NT2/D1 (cell line): Measurements from ENCODE around the gene OPCML.

Experiments used
- DNase-seq: peaks from one replicate; pipeline ENCODE4 v3.0.0-alpha.2; 2011; ENCODE audit warnings: low read depth, low spot score
- H3K27me3 ChIP-seq: 2 replicates; pipeline ENCODE4 v1.6.0; 2011; ENCODE audit warnings: mild to moderate bottlenecking; ENCODE audit not compliant: insufficient read length, insufficient read depth
- H3K36me3 ChIP-seq: 2 replicates; pipeline ENCODE4 v1.6.1; 2011; ENCODE audit warnings: mild to moderate bottlenecking, low read length, mixed read lengths; ENCODE audit not compliant: insufficient read depth, insufficient read length
- H3K4me1 ChIP-seq: 2 replicates; pipeline ENCODE4 v1.5.1; 2011; ENCODE audit not compliant: insufficient read depth, insufficient read length
- H3K4me3 ChIP-seq: 2 replicates; pipeline ENCODE4 v1.5.1; 2011; ENCODE audit warnings: low read depth; ENCODE audit not compliant: insufficient read length
- H3K9ac ChIP-seq: 2 replicates; pipeline ENCODE4 v1.6.0; 2011; ENCODE audit warnings: low read depth; ENCODE audit not compliant: insufficient read length
- H3K9me3 ChIP-seq: 2 replicates; pipeline ENCODE4 v1.5.1; 2011; ENCODE audit warnings: mild to moderate bottlenecking, low read length; ENCODE audit not compliant: insufficient read depth
- SUZ12 ChIP-seq: IDR thresholded peaks from 2 replicates; pipeline ENCODE4 v1.6.1; 2011; ENCODE audit not compliant: insufficient read length, insufficient read depth; ENCODE audit errors: extremely low read depth
- YY1 ChIP-seq: IDR thresholded peaks from 2 replicates; pipeline ENCODE4 v1.6.1; 2011; ENCODE audit not compliant: insufficient read length, insufficient read depth
- ZNF274 ChIP-seq: IDR thresholded peaks from 2 replicates; pipeline ENCODE4 v1.6.1; 2011; ENCODE audit warnings: mild to moderate bottlenecking, low read depth, low read length

The OPCML gene

GRCh38 chr11:133563505-133564025 is 31.3 kb upstream of the OPCML start:
- Histone ChIP-seq H3K4me3 (no peak overlapping the region), H3K9ac (no peak overlapping the region), H3K36me3 (no peaks in the 10 kb centered on the region), H3K27me3 (no peaks in the 10 kb centered on the region), H3K4me1 (no peaks in the 10 kb centered on the region), H3K9me3 (no peaks in the 10 kb centered on the region)
- TF ChIP-seq ZNF274: no peak
- no peak for TF ChIP-seq SUZ12
- TF ChIP-seq YY1: no peak
- no peak for DNase-seq

DNA sequence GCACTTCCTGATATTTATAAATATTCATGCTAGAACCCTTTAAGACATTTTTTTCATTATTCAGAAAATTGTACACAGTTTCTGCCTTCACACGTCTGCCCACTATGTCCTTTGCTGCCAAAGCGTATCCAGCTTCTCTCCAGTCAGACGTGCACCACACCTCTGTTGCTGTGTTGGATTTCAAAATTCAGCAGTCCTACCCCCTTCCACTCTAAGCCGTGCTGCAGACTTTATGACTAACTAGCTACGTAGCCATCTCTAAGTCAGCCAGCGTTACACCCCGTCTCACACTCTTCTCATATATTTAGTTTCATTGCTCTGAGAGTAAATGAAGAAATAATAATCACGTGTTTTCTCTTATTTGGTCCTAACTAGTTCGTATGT is 28.2 kb upstream of the OPCML start:
- no peak for DNase-seq
- Histone ChIP-seq H3K9ac (no peak overlapping the region), H3K4me3 (no peak overlapping the region), H3K36me3 (no peaks in the 10 kb centered on the region), H3K9me3 (no peaks in the 10 kb centered on the region), H3K27me3 (no peaks in the 10 kb centered on the region), H3K4me1 (no peaks in the 10 kb centered on the region)
- TF ChIP-seq ZNF274 (no peak), SUZ12 (no peak), YY1 (no peak)

- H3K36me3 ChIP-seq: no peaks in the 10 kb centered on the region
- no peaks in the 10 kb centered on the region for H3K4me1 ChIP-seq
- no peaks in the 10 kb centered on the region for H3K27me3 ChIP-seq
- no peak overlapping the region for H3K9ac ChIP-seq
- no peaks in the 10 kb centered on the region for H3K9me3 ChIP-seq
- H3K4me3 ChIP-seq: no peak overlapping the region
- TF ChIP-seq SUZ12: no peak
- no peak for TF ChIP-seq ZNF274
- TF ChIP-seq YY1: no peak
- DNase-seq: no peak
Observed at GRCh38 chr11:133559833-133560471, 27.7 kb upstream of the OPCML start.

DNA sequence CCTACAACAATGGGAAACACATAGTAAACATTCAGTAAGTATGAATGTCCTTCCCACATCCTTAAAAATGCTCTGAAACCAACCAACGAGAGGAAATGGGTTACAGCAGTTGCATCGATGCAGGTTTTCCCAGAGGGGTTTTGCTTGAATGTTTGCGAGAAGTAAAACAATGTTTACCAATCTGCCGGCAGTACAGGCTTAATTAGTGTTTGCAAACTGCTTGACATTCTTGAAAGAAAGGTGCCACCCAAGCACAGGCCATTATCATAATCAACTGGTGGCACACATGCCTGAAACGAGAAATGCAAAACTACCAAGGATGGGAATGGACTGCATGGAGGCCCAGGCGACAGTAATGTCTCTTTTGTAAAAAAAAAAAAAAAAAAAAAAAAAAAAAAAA is 27.1 kb upstream of the OPCML start:
- no peaks in the 10 kb centered on the region for H3K36me3 ChIP-seq
- no peaks in the 10 kb centered on the region for H3K27me3 ChIP-seq
- H3K4me1 ChIP-seq: no peaks in the 10 kb centered on the region
- H3K9me3 ChIP-seq: no peaks in the 10 kb centered on the region
- no peak for DNase-seq
- H3K9ac ChIP-seq: no peak overlapping the region
- TF ChIP-seq YY1 (no peak), ZNF274 (no peak), SUZ12 (no peak)
- H3K4me3 ChIP-seq: no peak overlapping the region

GRCh38 chr11:133555034-133555433 is 22.7 kb upstream of the OPCML start:
- no peak overlapping the region for H3K4me3 ChIP-seq
- no peak for DNase-seq
- no peaks in the 10 kb centered on the region for H3K36me3 ChIP-seq
- no peaks in the 10 kb centered on the region for H3K4me1 ChIP-seq
- TF ChIP-seq ZNF274 (no peak), YY1 (no peak), SUZ12 (no peak)
- H3K9me3 ChIP-seq: no peaks in the 10 kb centered on the region
- H3K9ac ChIP-seq: no peak overlapping the region
- H3K27me3 ChIP-seq: no peaks in the 10 kb centered on the region

DNA sequence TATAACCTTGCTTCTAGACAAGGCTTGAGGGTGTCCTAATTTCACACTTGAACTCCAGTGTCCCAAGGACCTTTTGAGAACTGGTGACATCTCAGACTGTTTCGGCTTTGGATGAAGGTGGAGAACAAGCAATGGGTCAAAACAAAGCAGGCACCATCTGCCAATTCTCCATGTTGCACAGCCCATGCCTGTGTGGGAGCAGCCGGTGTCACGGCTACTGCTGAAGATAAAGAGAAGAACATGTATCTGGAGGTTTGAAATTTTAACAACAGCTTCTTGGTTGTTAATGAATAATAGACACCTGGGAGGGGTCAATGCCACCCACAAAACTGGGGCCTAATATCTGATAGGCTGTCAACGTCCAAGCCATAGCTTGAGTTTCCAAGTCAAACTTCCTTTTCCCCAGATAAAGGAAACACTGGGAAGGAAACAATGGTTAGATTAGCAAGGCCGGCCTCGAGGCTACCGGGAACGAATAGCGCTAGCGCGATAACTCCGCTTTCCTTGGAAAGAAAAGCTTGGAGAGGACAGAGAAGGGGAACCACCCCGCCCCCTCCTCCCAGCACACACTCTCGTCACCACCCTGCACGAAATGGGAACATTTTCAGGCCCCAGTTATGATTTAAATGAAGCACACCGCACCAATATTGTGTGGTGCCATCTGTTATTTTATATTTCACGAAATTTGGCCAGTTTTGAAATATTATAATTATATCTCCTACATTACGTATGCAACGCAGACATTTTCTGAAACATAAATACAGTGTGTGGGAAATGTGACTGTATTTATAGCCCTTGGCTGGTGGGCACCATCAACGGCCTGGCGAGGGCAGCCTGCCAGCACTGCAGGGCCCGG is 21.8 kb upstream of the OPCML start:
- TF ChIP-seq YY1: no peak
- Histone ChIP-seq H3K4me1 (no peaks in the 10 kb centered on the region), H3K9me3 (no peaks in the 10 kb centered on the region), H3K9ac (no peak overlapping the region), H3K36me3 (no peaks in the 10 kb centered on the region), H3K27me3 (no peaks in the 10 kb centered on the region), H3K4me3 (no peak overlapping the region)
- no peak for DNase-seq

GRCh38 chr11:133552938-133553337 is 20.6 kb upstream of the OPCML start:
- Histone ChIP-seq H3K9ac (no peak overlapping the region), H3K36me3 (no peaks in the 10 kb centered on the region), H3K27me3 (no peaks in the 10 kb centered on the region), H3K9me3 (no peaks in the 10 kb centered on the region), H3K4me3 (no peak overlapping the region), H3K4me1 (no peaks in the 10 kb centered on the region)
- DNase-seq: no peak
- TF ChIP-seq ZNF274 (no peak), SUZ12 (no peak), YY1 (no peak)
